Measurements from ENCODE around the gene SDHA.
"Not testable (repeated sequence)": the region's sequence is repeated elsewhere in the genome, so short reads cannot be mapped to it uniquely, and the experiment has no call there.

SDHA gene

DNA sequence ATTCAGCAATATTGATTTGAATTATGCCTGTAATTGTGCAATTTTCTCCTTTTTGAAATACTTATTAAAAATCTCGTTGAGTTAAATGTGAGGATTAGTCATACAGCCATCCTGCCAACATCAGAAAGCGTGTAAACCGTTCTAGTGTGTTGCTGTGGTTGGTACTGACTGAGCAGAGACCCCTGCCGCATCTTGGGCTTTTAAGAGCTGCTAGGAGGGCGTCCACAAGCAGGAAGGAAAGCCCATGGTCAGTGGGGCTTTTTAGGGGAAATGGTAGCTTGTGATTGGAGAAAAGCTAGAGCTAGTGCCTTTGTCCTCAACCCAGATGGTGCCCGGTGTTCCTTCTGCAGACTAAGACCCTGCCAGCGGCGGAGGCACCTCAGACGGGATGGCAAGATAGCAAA lies 1.3 kb downstream of the SDHA start:
- Histone ChIP-seq H3K9me3 (ENCODE audit: control insufficient read depth, low read length) (no peaks in the 10 kb centered on the region), H3K27me3 (ENCODE audit: control insufficient read depth, insufficient read depth, low read length) (no peaks in the 10 kb centered on the region), H3K4me1 (ENCODE audit: control insufficient read depth, insufficient read depth, low read length) (no peaks in the 10 kb centered on the region), H3K36me3 (ENCODE audit: control insufficient read depth, insufficient read depth, low read length) (no peaks in the 10 kb centered on the region), H3K9ac (ENCODE audit: low read length) (peak overlapping the region; percentile 88), H3K4me3 (ENCODE audit: low read length) (no peak overlapping the region)

DNA sequence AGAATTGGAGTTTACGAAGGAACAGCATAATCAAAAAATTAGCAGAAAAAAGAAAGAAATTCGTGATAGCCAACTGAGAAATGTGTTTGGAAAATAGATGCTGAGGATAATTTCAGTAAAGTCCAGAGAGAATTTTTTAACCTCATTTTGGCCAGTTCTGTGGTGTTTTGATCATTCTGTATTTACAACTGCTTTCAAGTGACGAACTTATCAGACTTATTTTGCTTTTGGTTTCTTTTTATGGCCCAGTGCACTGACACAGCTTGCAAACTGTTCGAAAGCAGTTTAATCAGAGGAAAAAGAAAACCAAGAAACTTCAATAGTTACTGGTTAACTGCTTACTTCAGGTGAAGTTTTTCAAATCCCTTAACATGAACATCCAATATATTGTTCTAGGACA lies 1.9 kb downstream of the SDHA start:
- no peaks in the 10 kb centered on the region for H3K27me3 ChIP-seq (ENCODE audit: control insufficient read depth, insufficient read depth, low read length)
- H3K9ac ChIP-seq (ENCODE audit: low read length): peak overlapping the region; percentile 88
- peaks cover 4% of the 10 kb centered on the region for H3K36me3 ChIP-seq (ENCODE audit: control insufficient read depth, insufficient read depth, low read length)
- H3K4me3 ChIP-seq (ENCODE audit: low read length): no peak overlapping the region
- H3K4me1 ChIP-seq (ENCODE audit: control insufficient read depth, insufficient read depth, low read length): no peaks in the 10 kb centered on the region
- H3K9me3 ChIP-seq (ENCODE audit: control insufficient read depth, low read length): no peaks in the 10 kb centered on the region

DNA sequence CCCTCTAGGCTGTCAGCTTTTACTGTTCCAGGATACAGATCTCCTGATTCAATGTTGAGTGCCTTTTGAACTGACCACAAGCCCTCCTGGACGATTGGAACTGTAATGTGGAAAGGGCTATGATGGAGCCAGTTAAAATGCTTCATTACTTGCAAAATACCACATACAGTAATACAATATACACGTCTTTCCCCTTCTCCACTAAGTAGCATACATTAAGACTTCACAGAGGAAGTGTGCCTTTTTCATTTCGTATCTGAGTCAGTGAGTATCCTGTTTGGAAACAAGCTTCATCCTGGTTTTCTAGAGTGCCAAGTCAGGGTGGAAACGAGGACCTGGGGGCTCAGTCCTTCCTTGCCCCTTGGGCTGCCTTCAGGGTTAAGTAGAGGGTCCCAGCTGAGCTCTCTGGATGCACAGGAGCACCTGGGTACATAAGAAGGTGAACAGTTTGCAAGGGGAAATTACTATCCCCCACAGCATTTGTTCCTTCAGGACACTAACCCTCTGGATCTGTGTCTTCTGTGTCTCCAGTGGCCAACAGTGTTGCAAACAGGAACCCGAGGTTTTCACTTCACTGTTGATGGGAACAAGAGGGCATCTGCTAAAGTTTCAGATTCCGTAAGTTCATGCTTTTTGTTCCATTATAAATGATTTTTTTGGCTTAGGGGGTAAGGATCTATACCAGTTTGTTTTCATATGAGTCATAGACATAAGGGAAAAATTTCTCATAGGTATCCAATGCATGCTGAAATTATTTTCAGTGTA lies 5.0 kb downstream of the SDHA start:
- not testable (repeated sequence) for H3K4me1 ChIP-seq (ENCODE audit: control insufficient read depth, insufficient read depth, low read length); H3K4me3 ChIP-seq (ENCODE audit: low read length); H3K27me3 ChIP-seq (ENCODE audit: control insufficient read depth, insufficient read depth, low read length); H3K9ac ChIP-seq (ENCODE audit: low read length); H3K9me3 ChIP-seq (ENCODE audit: control insufficient read depth, low read length); H3K36me3 ChIP-seq (ENCODE audit: control insufficient read depth, insufficient read depth, low read length)

GRCh38 chr5:223791-224190 lies 5.7 kb downstream of the SDHA start:
- no peaks in the 10 kb centered on the region for H3K4me1 ChIP-seq (ENCODE audit: control insufficient read depth, insufficient read depth, low read length)
- no peaks in the 10 kb centered on the region for H3K27me3 ChIP-seq (ENCODE audit: control insufficient read depth, insufficient read depth, low read length)
- no peak overlapping the region for H3K4me3 ChIP-seq (ENCODE audit: low read length)
- H3K36me3 ChIP-seq (ENCODE audit: control insufficient read depth, insufficient read depth, low read length): peaks cover 7% of the 10 kb centered on the region
- no peaks in the 10 kb centered on the region for H3K9me3 ChIP-seq (ENCODE audit: control insufficient read depth, low read length)
- H3K9ac ChIP-seq (ENCODE audit: low read length): no peak overlapping the region

DNA sequence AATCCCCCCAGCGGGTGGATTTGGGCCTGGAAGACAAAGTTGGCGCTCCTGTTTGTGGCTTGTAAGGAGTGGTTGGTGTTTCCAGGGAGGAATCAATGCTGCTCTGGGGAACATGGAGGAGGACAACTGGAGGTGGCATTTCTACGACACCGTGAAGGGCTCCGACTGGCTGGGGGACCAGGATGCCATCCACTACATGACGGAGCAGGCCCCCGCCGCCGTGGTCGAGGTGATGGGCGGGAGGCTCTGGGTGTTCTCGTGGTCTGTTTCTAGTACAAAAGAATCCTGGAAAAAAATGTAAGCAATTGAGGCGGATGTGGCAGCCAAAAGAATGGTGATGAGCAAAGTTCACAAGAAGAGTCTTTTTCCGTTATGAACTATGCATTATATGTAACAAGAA lies 7.2 kb downstream of the SDHA start:
- no peak overlapping the region for H3K9ac ChIP-seq (ENCODE audit: low read length)
- no peaks in the 10 kb centered on the region for H3K9me3 ChIP-seq (ENCODE audit: control insufficient read depth, low read length)
- peaks cover 7% of the 10 kb centered on the region for H3K36me3 ChIP-seq (ENCODE audit: control insufficient read depth, insufficient read depth, low read length)
- no peaks in the 10 kb centered on the region for H3K27me3 ChIP-seq (ENCODE audit: control insufficient read depth, insufficient read depth, low read length)
- H3K4me3 ChIP-seq (ENCODE audit: low read length): no peak overlapping the region
- H3K4me1 ChIP-seq (ENCODE audit: control insufficient read depth, insufficient read depth, low read length): no peaks in the 10 kb centered on the region

DNA sequence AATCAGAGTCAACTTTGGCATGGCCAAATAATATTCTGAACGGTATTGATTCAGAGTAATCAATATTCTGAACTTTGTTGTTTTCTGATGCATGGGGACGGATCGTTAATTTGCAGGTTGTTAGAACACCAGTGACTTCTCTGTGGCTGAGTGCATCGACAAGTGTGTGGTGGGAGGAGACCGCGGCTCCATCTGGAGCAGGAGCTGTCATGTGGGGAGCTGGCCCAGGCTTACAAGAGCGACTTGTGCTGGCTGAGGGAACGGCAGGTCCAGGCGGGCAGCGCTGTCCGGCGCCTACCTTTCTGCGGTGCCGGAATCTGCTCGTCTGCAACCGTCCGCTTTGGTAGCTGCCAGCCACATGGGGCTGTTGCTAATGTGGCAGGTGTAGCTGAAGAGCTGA lies 9.3 kb downstream of the SDHA start:
- H3K9ac ChIP-seq (ENCODE audit: low read length); H3K9me3 ChIP-seq (ENCODE audit: control insufficient read depth, low read length); H3K4me1 ChIP-seq (ENCODE audit: control insufficient read depth, insufficient read depth, low read length); H3K36me3 ChIP-seq (ENCODE audit: control insufficient read depth, insufficient read depth, low read length); H3K4me3 ChIP-seq (ENCODE audit: low read length); H3K27me3 ChIP-seq (ENCODE audit: control insufficient read depth, insufficient read depth, low read length): not testable (repeated sequence)

DNA sequence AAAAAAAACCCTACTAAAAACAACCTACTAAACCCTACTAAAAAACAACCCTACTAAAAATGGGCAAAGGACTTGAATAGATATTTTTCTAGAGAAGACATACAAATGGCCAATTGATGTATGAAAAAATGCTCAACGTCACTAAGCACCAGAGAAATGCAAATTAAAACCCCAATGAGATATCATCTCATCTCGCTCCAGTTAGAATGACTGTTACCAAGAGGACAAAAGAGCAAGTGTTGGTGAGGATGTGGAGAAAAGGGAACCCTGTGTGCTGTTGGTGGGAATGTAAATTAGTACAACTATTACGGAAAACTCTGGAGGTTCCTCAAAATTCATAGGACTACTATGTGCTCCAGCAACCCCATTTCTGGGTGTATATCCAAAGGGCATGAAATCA lies 10.8 kb downstream of the SDHA start:
- Histone ChIP-seq H3K27me3 (ENCODE audit: control insufficient read depth, insufficient read depth, low read length) (no peaks in the 10 kb centered on the region), H3K36me3 (ENCODE audit: control insufficient read depth, insufficient read depth, low read length) (peaks cover 7% of the 10 kb centered on the region), H3K9me3 (ENCODE audit: control insufficient read depth, low read length) (no peaks in the 10 kb centered on the region), H3K9ac (ENCODE audit: low read length) (no peak overlapping the region), H3K4me3 (ENCODE audit: low read length) (no peak overlapping the region), H3K4me1 (ENCODE audit: control insufficient read depth, insufficient read depth, low read length) (no peaks in the 10 kb centered on the region)

DNA sequence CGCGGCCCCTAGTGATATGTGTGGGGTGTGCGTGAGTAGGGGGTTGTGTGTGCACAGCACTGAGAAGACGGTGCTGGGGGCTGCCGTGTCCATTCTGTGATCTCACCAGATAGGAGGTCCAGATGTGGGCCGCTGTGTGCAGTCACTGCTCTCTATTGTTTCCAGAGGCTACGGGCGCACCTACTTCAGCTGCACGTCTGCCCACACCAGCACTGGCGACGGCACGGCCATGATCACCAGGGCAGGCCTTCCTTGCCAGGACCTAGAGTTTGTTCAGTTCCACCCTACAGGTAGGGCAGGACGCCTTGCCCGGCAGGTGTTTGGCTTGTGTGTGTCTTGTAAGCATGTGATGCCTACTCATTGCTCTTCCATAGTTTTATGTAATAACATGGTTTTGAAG lies 12.6 kb downstream of the SDHA start:
- Histone ChIP-seq H3K9me3 (ENCODE audit: control insufficient read depth, low read length) (no peaks in the 10 kb centered on the region), H3K36me3 (ENCODE audit: control insufficient read depth, insufficient read depth, low read length) (no peaks in the 10 kb centered on the region), H3K4me3 (ENCODE audit: low read length) (no peak overlapping the region), H3K4me1 (ENCODE audit: control insufficient read depth, insufficient read depth, low read length) (no peaks in the 10 kb centered on the region), H3K9ac (ENCODE audit: low read length) (no peak overlapping the region), H3K27me3 (ENCODE audit: control insufficient read depth, insufficient read depth, low read length) (no peaks in the 10 kb centered on the region)

DNA sequence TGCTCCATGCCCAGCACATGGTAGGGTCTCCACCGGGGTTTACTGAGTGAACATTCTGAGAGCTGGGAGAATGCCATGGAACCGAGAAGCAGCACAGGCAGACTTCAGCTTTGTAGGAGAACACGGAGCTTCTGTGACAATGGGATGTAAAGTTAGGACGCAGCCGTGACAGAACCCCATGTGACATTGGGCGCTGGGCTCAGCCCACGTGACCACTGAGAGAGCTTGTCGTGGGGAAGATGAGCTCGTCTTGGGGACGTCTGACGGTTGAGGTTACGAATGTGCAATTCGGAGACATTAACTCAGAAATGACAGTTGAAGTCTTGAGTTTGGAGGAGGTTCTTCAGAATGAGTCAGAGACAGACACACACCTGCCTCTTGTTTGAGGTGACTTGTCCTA lies 13.5 kb downstream of the SDHA start:
- H3K9ac ChIP-seq (ENCODE audit: low read length): no peak overlapping the region
- no peaks in the 10 kb centered on the region for H3K9me3 ChIP-seq (ENCODE audit: control insufficient read depth, low read length)
- H3K4me1 ChIP-seq (ENCODE audit: control insufficient read depth, insufficient read depth, low read length): no peaks in the 10 kb centered on the region
- H3K4me3 ChIP-seq (ENCODE audit: low read length): no peak overlapping the region
- no peaks in the 10 kb centered on the region for H3K36me3 ChIP-seq (ENCODE audit: control insufficient read depth, insufficient read depth, low read length)
- no peaks in the 10 kb centered on the region for H3K27me3 ChIP-seq (ENCODE audit: control insufficient read depth, insufficient read depth, low read length)

GRCh38 chr5:233426-233825 lies 15.3 kb downstream of the SDHA start:
- not testable (repeated sequence) for H3K4me3 ChIP-seq (ENCODE audit: low read length); H3K9ac ChIP-seq (ENCODE audit: low read length); H3K4me1 ChIP-seq (ENCODE audit: control insufficient read depth, insufficient read depth, low read length); H3K27me3 ChIP-seq (ENCODE audit: control insufficient read depth, insufficient read depth, low read length); H3K9me3 ChIP-seq (ENCODE audit: control insufficient read depth, low read length); H3K36me3 ChIP-seq (ENCODE audit: control insufficient read depth, insufficient read depth, low read length)

DNA sequence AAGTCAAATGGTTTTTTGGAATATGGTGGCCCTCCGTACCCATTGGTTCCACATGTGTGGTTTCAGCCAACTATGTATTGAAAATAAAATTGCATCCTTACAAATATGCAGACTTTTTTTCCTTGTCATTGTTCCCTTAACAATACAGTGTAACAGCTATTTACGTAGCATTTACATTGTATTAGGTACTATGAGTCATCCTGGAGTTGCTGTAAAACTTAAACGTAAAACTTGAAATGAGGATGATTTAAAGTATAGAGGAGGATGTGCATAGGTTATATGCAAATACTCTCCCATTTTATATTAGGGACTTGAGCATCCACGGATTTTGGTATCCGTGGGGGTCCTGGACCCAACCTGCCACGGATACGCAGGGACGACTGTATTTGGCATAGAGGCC lies 16.3 kb downstream of the SDHA start:
- H3K27me3 ChIP-seq (ENCODE audit: control insufficient read depth, insufficient read depth, low read length): no peaks in the 10 kb centered on the region
- H3K36me3 ChIP-seq (ENCODE audit: control insufficient read depth, insufficient read depth, low read length): no peaks in the 10 kb centered on the region
- H3K9ac ChIP-seq (ENCODE audit: low read length): no peak overlapping the region
- no peak overlapping the region for H3K4me3 ChIP-seq (ENCODE audit: low read length)
- H3K4me1 ChIP-seq (ENCODE audit: control insufficient read depth, insufficient read depth, low read length): no peaks in the 10 kb centered on the region
- H3K9me3 ChIP-seq (ENCODE audit: control insufficient read depth, low read length): no peaks in the 10 kb centered on the region

- H3K9me3 ChIP-seq (ENCODE audit: control insufficient read depth, low read length); H3K9ac ChIP-seq (ENCODE audit: low read length); H3K4me3 ChIP-seq (ENCODE audit: low read length); H3K27me3 ChIP-seq (ENCODE audit: control insufficient read depth, insufficient read depth, low read length); H3K4me1 ChIP-seq (ENCODE audit: control insufficient read depth, insufficient read depth, low read length); H3K36me3 ChIP-seq (ENCODE audit: control insufficient read depth, insufficient read depth, low read length): not testable (repeated sequence)
Observed at GRCh38 chr5:235527-235926, 17.4 kb downstream of the SDHA start.

DNA sequence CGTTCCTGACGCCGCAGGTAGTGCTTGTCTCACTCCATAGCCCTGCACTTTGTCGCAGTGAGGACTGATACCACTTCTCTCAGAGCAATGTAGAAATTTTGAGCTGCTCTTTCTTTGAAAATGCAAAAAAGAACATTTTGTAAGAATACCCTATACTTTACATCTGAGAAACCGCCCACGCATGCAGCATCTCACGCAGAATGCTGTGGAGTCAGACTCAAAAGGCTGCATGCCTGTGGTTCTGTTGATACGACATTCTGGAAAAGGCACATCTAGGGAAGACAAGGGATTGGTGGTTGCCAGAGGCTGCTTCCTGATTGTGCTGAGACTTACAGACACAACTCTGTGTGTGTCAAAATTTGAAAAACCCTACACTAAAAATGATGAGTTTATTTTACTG lies 19.8 kb downstream of the SDHA start:
- not testable (repeated sequence) for H3K4me1 ChIP-seq (ENCODE audit: control insufficient read depth, insufficient read depth, low read length); H3K9ac ChIP-seq (ENCODE audit: low read length); H3K36me3 ChIP-seq (ENCODE audit: control insufficient read depth, insufficient read depth, low read length); H3K9me3 ChIP-seq (ENCODE audit: control insufficient read depth, low read length); H3K4me3 ChIP-seq (ENCODE audit: low read length); H3K27me3 ChIP-seq (ENCODE audit: control insufficient read depth, insufficient read depth, low read length)

Measured in mucosa of stomach (tissue), 1 donor.